ENCODE results near the gene CASP2. TPM values are rescaled to one million over a fixed set of nuclear protein-coding genes. Genes with fewer than 3 reads are reported as not detected.

The CASP2 gene
- total and polyA plus RNA-seq, 2 experiments from 2014 or later: 9.2 to 13.1 TPM

DNA sequence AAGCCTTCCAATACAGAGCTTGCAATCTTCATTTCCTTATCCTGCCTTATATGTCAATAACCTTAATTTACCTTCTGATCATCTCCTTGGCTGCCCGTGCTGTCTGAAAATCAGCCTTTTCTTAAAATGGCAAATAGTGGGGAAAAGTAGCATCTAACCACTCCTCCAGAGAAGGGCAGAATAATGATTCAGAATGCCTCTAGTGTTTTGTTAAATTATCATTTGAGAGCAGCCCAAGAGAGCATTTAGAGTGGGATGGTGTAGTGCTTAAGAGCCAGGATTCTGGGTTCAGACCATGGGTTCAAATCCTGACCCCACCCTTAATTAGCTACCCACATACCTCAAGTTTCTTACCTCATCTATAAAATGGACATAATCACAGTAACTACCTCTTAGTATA, 8.0 kb upstream of the CASP2 start:
- Histone ChIP-seq H3K9me2 (ENCODE audit: insufficient read depth) (no peaks in the 10 kb centered on the region), H3K36me3 (ENCODE audit: low read depth) (no peaks in the 10 kb centered on the region), H3K4me3 (no peak overlapping the region), H3K27ac (peak overlapping the region; percentile 50), H3K9me3 (ENCODE audit: low read depth) (no peaks in the 10 kb centered on the region), H3K9ac (peak overlapping the region; percentile 51), H3F3A (ENCODE audit: insufficient read depth) (no peaks in the 10 kb centered on the region), H3K79me2 (ENCODE audit: insufficient read depth) (no peaks in the 10 kb centered on the region), H4K20me1 (ENCODE audit: insufficient read depth) (no peaks in the 10 kb centered on the region), H2AFZ (peak overlapping the region; percentile 59), H3K27me3 (replicated peaks; ENCODE audit: insufficient read depth) (no peaks in the 10 kb centered on the region), H3K4me2 (ENCODE audit: unreplicated experiment) (peak overlapping the region; percentile 51), H3K4me1 (ENCODE audit: insufficient read depth) (peaks cover 13% of the 10 kb centered on the region)
- in situ Hi-C loops (cut with MboI): no loop called here
- no peak for TF ChIP-seq EZH2phosphoT487 (IDR thresholded peaks at IDR 0.05; ENCODE audit: insufficient read depth, low read depth)
- TF ChIP-seq EZH2 (IDR thresholded peaks at IDR 0.05; ENCODE audit: insufficient read depth, poor library complexity, severe bottlenecking): no peak
- WGBS, 2 experiments (ENCODE audit: low coverage in 1 of 2, low lambda C conversion rate in 2 of 2, missing lambda C conversion rate in 2 of 2): 45 to 52% methylated on average over 1 of the region's 1 CpG
- peak; percentile 9 for DNase-seq

DNA sequence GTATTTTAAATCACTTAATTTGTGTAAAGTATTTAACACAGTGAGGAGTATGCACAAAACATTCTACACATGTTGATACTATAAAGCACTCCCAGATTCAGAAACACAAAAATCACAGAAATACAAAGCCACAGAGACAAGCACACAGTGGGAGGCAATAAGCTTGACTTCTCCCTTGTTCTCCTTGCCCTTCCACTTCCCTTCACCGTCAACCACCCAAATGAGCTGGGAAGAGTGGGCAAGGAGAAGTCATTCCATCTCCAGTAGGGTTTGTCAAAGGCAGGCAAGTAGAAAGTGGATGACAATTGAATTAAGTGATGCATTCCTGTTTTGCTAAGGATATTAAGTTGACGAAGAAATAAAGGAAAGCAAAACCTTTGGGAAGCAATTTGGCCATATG, 7.6 kb upstream of the CASP2 start:
- no peaks in the 10 kb centered on the region for H4K20me1 ChIP-seq (ENCODE audit: insufficient read depth)
- 87 to 92% methylated on average over 2 of the region's 2 CpGs for WGBS, 2 experiments (ENCODE audit: low coverage in 1 of 2, low lambda C conversion rate in 2 of 2, missing lambda C conversion rate in 2 of 2)
- H3K4me2 ChIP-seq (ENCODE audit: unreplicated experiment): no peak overlapping the region

DNA sequence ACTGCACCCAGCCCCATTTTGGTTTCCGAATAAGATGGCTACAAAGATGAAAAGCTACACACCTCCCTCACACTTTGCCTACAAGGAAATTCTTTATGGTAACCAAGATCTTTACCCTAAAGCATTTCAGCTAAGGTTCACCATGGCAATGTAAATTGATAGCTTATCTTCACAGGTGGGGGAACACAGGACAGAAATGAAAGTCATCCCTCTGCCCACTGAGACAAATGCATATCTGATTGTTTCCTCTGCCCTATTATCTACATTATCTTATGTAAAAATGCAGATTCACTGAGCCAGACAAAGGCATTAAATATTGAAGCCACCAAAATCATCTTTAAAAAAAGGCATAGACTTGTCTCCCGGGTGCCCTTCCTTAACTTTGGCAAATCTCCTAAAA, 6.6 kb upstream of the CASP2 start:
- no peak for DNase-seq

More for the DNA sequence above, 7.6 kb upstream of the CASP2 start:
- in situ Hi-C loops (cut with MboI): no loop called here
- H3K4me1 ChIP-seq (ENCODE audit: insufficient read depth): peaks cover 13% of the 10 kb centered on the region
- TF ChIP-seq EZH2 (IDR thresholded peaks at IDR 0.05; ENCODE audit: insufficient read depth, poor library complexity, severe bottlenecking) (no peak), EZH2phosphoT487 (IDR thresholded peaks at IDR 0.05; ENCODE audit: insufficient read depth, low read depth) (no peak)
- no peaks in the 10 kb centered on the region for H3K36me3 ChIP-seq (ENCODE audit: low read depth)
- H3K9me2 ChIP-seq (ENCODE audit: insufficient read depth): no peaks in the 10 kb centered on the region
- no peak for DNase-seq
- H3K9ac ChIP-seq: no peak overlapping the region
- no peak overlapping the region for H3K4me3 ChIP-seq
- no peak overlapping the region for H3K27ac ChIP-seq
- H3K27me3 ChIP-seq (replicated peaks; ENCODE audit: insufficient read depth): no peaks in the 10 kb centered on the region
- H3K79me2 ChIP-seq (ENCODE audit: insufficient read depth): no peaks in the 10 kb centered on the region
- no peaks in the 10 kb centered on the region for H3F3A ChIP-seq (ENCODE audit: insufficient read depth)
- no peaks in the 10 kb centered on the region for H3K9me3 ChIP-seq (ENCODE audit: low read depth)
- H2AFZ ChIP-seq: no peak overlapping the region

DNA sequence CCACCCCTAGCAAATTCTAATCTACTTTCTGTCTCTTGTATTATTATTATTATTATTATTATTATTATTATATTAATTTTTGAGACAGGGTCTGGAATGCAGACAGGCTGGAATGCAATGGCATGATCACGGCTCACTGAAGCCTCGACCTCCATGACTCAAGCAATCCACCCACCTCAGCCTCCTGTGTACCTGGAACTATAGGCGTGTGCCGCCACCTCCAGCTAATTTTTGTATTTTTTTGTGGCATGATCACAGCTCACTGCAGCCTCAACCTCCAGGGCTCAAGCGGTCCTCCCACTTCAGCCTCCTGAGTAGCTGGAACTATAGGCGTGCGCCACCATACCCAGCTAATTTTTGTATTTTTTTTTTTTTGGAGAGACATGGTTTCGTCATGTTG, 6.0 kb upstream of the CASP2 start:
- Histone ChIP-seq H3K9me2 (ENCODE audit: insufficient read depth) (no peaks in the 10 kb centered on the region), H3K4me1 (ENCODE audit: insufficient read depth) (peaks cover 13% of the 10 kb centered on the region), H3K4me2 (ENCODE audit: unreplicated experiment) (no peak overlapping the region), H4K20me1 (ENCODE audit: insufficient read depth) (no peaks in the 10 kb centered on the region), H3F3A (ENCODE audit: insufficient read depth) (no peaks in the 10 kb centered on the region), H3K9ac (no peak overlapping the region), H3K79me2 (ENCODE audit: insufficient read depth) (no peaks in the 10 kb centered on the region), H3K27ac (no peak overlapping the region), H3K4me3 (no peak overlapping the region), H3K36me3 (ENCODE audit: low read depth) (no peaks in the 10 kb centered on the region), H3K9me3 (ENCODE audit: low read depth) (no peaks in the 10 kb centered on the region), H2AFZ (no peak overlapping the region), H3K27me3 (replicated peaks; ENCODE audit: insufficient read depth) (no peaks in the 10 kb centered on the region)
- no peak for DNase-seq
- TF ChIP-seq EZH2phosphoT487 (IDR thresholded peaks at IDR 0.05; ENCODE audit: insufficient read depth, low read depth): no peak
- TF ChIP-seq EZH2 (IDR thresholded peaks at IDR 0.05; ENCODE audit: insufficient read depth, poor library complexity, severe bottlenecking): no peak
- in situ Hi-C loops (cut with MboI): no loop called here
- WGBS, 2 experiments (ENCODE audit: low coverage in 1 of 2, low lambda C conversion rate in 2 of 2, missing lambda C conversion rate in 2 of 2): 90 to 92% methylated on average over 8 of the region's 8 CpGs

More for the DNA sequence above, 6.6 kb upstream of the CASP2 start:
- Histone ChIP-seq H3K9me2 (ENCODE audit: insufficient read depth) (no peaks in the 10 kb centered on the region), H3K9me3 (ENCODE audit: low read depth) (no peaks in the 10 kb centered on the region), H3F3A (ENCODE audit: insufficient read depth) (no peaks in the 10 kb centered on the region), H3K4me2 (ENCODE audit: unreplicated experiment) (no peak overlapping the region), H3K36me3 (ENCODE audit: low read depth) (no peaks in the 10 kb centered on the region), H3K4me1 (ENCODE audit: insufficient read depth) (peaks cover 13% of the 10 kb centered on the region), H3K4me3 (no peak overlapping the region), H2AFZ (no peak overlapping the region), H3K9ac (no peak overlapping the region), H4K20me1 (ENCODE audit: insufficient read depth) (no peaks in the 10 kb centered on the region), H3K27ac (no peak overlapping the region), H3K27me3 (replicated peaks; ENCODE audit: insufficient read depth) (no peaks in the 10 kb centered on the region), H3K79me2 (ENCODE audit: insufficient read depth) (no peaks in the 10 kb centered on the region)
- 72 to 81% methylated on average over 2 of the region's 2 CpGs for WGBS, 2 experiments (ENCODE audit: low coverage in 1 of 2, low lambda C conversion rate in 2 of 2, missing lambda C conversion rate in 2 of 2)
- in situ Hi-C loops (cut with MboI): no loop called here
- no peak for TF ChIP-seq EZH2phosphoT487 (IDR thresholded peaks at IDR 0.05; ENCODE audit: insufficient read depth, low read depth)
- no peak for TF ChIP-seq EZH2 (IDR thresholded peaks at IDR 0.05; ENCODE audit: insufficient read depth, poor library complexity, severe bottlenecking)

DNA sequence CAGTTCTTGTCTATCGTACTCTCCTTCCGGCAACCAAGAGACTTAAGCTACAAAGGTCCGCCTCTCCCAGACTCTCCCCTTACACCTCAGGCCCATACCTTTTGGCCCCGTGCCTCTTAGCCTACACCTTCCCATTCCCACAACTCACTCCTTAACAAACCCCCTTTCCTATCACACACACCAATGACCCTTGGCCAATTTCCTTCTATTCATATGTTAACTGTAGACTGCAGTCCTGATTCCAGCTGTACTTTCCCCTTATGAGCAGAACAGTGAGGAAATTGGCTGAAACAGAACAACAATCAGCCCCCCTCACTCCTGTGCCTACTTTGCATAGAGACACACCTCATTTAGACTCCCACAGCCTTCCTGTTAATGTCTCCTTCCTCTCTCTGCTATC, 4.8 kb upstream of the CASP2 start:
- 0 out of 2 replicates have a peak, but pooled peaks cover 1% of the 10 kb centered on the region for H3K79me2 ChIP-seq (ENCODE audit: insufficient read depth)
- H3K9ac ChIP-seq: no peak overlapping the region
- H3K4me1 ChIP-seq (ENCODE audit: insufficient read depth): peaks cover 13% of the 10 kb centered on the region
- no peak overlapping the region for H3K27ac ChIP-seq
- H3K27me3 ChIP-seq (replicated peaks; ENCODE audit: insufficient read depth): no peaks in the 10 kb centered on the region
- H3F3A ChIP-seq (ENCODE audit: insufficient read depth): no peaks in the 10 kb centered on the region
- WGBS, 2 experiments (ENCODE audit: low coverage in 1 of 2, low lambda C conversion rate in 2 of 2, missing lambda C conversion rate in 2 of 2): 81 to 83% methylated on average over 4 of the region's 4 CpGs
- TF ChIP-seq EZH2phosphoT487 (IDR thresholded peaks at IDR 0.05; ENCODE audit: insufficient read depth, low read depth) (no peak), EZH2 (IDR thresholded peaks at IDR 0.05; ENCODE audit: insufficient read depth, poor library complexity, severe bottlenecking) (no peak)
- H3K4me2 ChIP-seq (ENCODE audit: unreplicated experiment): no peak overlapping the region
- in situ Hi-C loops (cut with MboI): no loop called here
- no peak overlapping the region for H3K4me3 ChIP-seq
- H2AFZ ChIP-seq: no peak overlapping the region
- H3K9me2 ChIP-seq (ENCODE audit: insufficient read depth): no peaks in the 10 kb centered on the region
- no peaks in the 10 kb centered on the region for H4K20me1 ChIP-seq (ENCODE audit: insufficient read depth)
- no peaks in the 10 kb centered on the region for H3K36me3 ChIP-seq (ENCODE audit: low read depth)
- DNase-seq: no peak
- no peaks in the 10 kb centered on the region for H3K9me3 ChIP-seq (ENCODE audit: low read depth)

All from GM23248 (cell line).